ENCODE results near the gene FER1L5.

DNA sequence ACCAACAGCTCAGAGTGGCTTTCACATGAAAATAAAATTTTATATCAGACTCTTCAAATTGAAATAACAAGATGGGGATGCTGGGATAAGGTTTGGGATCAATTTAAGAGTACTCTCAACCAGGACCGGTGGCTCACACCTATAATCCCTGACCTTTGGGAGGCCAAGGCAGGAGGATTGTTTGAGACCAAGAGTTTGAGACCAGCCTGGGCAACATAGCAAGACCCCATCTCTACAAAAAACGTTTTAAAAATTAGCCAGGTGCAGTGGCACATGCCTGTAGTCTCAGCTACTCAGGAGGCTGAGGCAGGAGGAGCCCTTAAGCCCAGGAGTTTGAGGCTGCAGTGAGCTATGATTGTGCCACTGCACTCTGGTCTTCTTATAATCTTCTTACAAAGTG, 94.7 kb downstream of the FER1L5 start:
- no peak for TF ChIP-seq EZH2 (IDR thresholded peaks at IDR 0.05; ENCODE audit: borderline replicate concordance, insufficient read depth, low read depth, low read length, poor library complexity, severe bottlenecking)
- no peak for TF ChIP-seq CTCF (IDR thresholded peaks at IDR 0.05)
